ACC112 (cell line): ENCODE results near the gene RPTOR.

Experiments used
- H2AFZ ChIP-seq: fragments of 200-600 bp; sonication (generic); one replicate; pipeline ENCODE4 v1.6.0; 2017; ENCODE audit warnings: antibody characterized with exemption, low read length; ENCODE audit not compliant: unreplicated experiment
- H3K27ac ChIP-seq: fragments of 200-600 bp; sonication (generic); 2 replicates; pipeline ENCODE4 v1.5.1; 2014; ENCODE audit warnings: low read depth, mild to moderate bottlenecking, antibody characterized with exemption, low read length, moderate library complexity
- H3K27me3 ChIP-seq: fragments of 200-600 bp; sonication (generic); 2 replicates; pipeline ENCODE4 v1.6.1; 2014; ENCODE audit warnings: mild to moderate bottlenecking, antibody characterized with exemption, low read length, moderate library complexity, mixed read lengths; ENCODE audit not compliant: insufficient read depth
- H3K36me3 ChIP-seq: fragments of 200-600 bp; sonication (generic); 2 replicates; pipeline ENCODE4 v1.6.1; 2016; ENCODE audit warnings: mild to moderate bottlenecking, antibody characterized with exemption, low read length, moderate library complexity, mixed read lengths; ENCODE audit not compliant: insufficient read depth
- H3K4me1 ChIP-seq: fragments of 200-600 bp; sonication (generic); one replicate; pipeline ENCODE4 v1.6.1; 2016; ENCODE audit warnings: low read length, mixed read lengths; ENCODE audit not compliant: insufficient read depth, unreplicated experiment, control insufficient read depth
- H3K4me3 ChIP-seq: fragments of 200-600 bp; sonication (generic); 2 replicates; pipeline ENCODE4 v1.5.1; 2014; ENCODE audit warnings: mild to moderate bottlenecking, low read depth, low read length
- H3K79me2 ChIP-seq: fragments of 200-600 bp; sonication (generic); one replicate; pipeline ENCODE4 v1.6.0; 2016; ENCODE audit warnings: low read length; ENCODE audit not compliant: control insufficient read depth, unreplicated experiment, insufficient read depth

The RPTOR gene

GRCh38 chr17:81012574-81013447, 468.2 kb downstream of the RPTOR start:
- Histone ChIP-seq H3K4me1 (peaks cover 2% of the 10 kb centered on the region), H3K4me3 (no peak overlapping the region), H2AFZ (no peak overlapping the region), H3K36me3 (no peaks in the 10 kb centered on the region), H3K27me3 (peaks cover 4% of the 10 kb centered on the region), H3K79me2 (no peaks in the 10 kb centered on the region), H3K27ac (no peak overlapping the region)

- H3K4me1 ChIP-seq: peaks cover 10% of the 10 kb centered on the region
- no peak overlapping the region for H2AFZ ChIP-seq
- no peak overlapping the region for H3K27ac ChIP-seq
- H3K27me3 ChIP-seq: no peaks in the 10 kb centered on the region
- H3K79me2 ChIP-seq: no peaks in the 10 kb centered on the region
- no peak overlapping the region for H3K4me3 ChIP-seq
- no peaks in the 10 kb centered on the region for H3K36me3 ChIP-seq
Observed at GRCh38 chr17:81013642-81014041, 469.0 kb downstream of the RPTOR start.

- Histone ChIP-seq H3K79me2 (no peaks in the 10 kb centered on the region), H3K4me3 (no peak overlapping the region), H3K4me1 (peaks cover 11% of the 10 kb centered on the region)
Observed at GRCh38 chr17:81015136-81015535, 470.5 kb downstream of the RPTOR start.

More at GRCh38 chr17:81015136-81015535, 470.5 kb downstream of the RPTOR start:
- Histone ChIP-seq H3K27ac (no peak overlapping the region), H3K36me3 (no peaks in the 10 kb centered on the region), H3K27me3 (no peaks in the 10 kb centered on the region), H2AFZ (no peak overlapping the region)
